GM13977 (cell line): Measurements from ENCODE around the gene BCO2.

Experiments used
- DNase-seq: peaks from one replicate; pipeline ENCODE4 v3.0.0; 2012; ENCODE audit warnings: low spot score
- CTCF ChIP-seq: IDR thresholded peaks from 2 replicates; pipeline ENCODE4 v1.5.1; 2012; ENCODE audit warnings: mild to moderate bottlenecking, control low read depth; ENCODE audit not compliant: insufficient read depth; ENCODE audit errors: extremely low read depth, missing control alignments
- in situ Hi-C: fragments of 300-500 bp; cut with MboI; formaldehyde crosslinking; loops from one replicate; pipeline ENCODE4 v1.12.0; 2022; ENCODE audit warnings: low sequenced_read_pairs, low pct_unique_long_range_greater_than_20kb, mixed read lengths, inconsistent platforms; ENCODE audit not compliant: unreplicated experiment

BCO2 gene

GRCh38 chr11:112267188-112267591 lies 91.9 kb downstream of the BCO2 start:
- in situ Hi-C loops, result no loop called here
- DNase-seq, result no peak
- TF ChIP-seq CTCF, result no peak

DNA sequence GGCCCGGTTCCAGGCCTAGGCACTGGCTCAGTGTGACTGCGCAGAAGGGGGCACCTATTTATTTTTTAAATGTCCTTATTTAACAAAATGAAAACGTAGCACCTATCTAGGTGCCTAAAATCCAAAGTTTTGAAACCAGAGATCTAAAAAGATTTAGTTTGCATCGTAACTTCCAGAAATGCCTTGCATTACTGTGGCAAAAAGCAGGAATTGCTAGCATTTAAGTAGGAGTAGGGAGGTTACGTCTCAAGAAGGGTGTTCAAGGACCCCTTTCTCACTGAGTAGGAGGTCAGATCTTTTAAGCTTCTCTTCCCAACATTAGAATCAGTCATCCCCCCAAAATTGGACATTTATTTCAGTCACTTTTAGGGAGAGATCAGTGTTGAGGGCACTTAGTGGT lies 93.1 kb downstream of the BCO2 start:
- DNase-seq, result no peak
- in situ Hi-C loops, result no loop called here
- no peak for TF ChIP-seq CTCF
